ENCODE data around the gene SMIM15. TPM values are rescaled to one million over a fixed set of nuclear protein-coding genes. Genes with fewer than 3 reads are reported as not detected.

SMIM15 gene
- total RNA-seq, 1 experiment from 2014 or later, result 58.2 TPM

- TF ChIP-seq EZH2 (IDR thresholded peaks at IDR 0.05; ENCODE audit: low read depth) (no peak), CTCF (conservative IDR thresholded peaks at IDR 0.05) (no peak)
- POLR2A ChIA-PET (ENCODE audit: unreplicated experiment), result no interaction called here
- BruUV-seq (replicated peaks), result no TSS peak
- H3K4me1 ChIP-seq (replicated peaks; ENCODE audit: insufficient read depth), result no peaks in the 10 kb centered on the region
- no peaks in the 10 kb centered on the region for H3K36me3 ChIP-seq (ENCODE audit: low read depth)
- intact Hi-C loops (cut with micrococcal nuclease; ENCODE audit: unreplicated experiment), result no loop called here
- no peak for DNase-seq
- H4K20me1 ChIP-seq (ENCODE audit: insufficient read depth), result no peaks in the 10 kb centered on the region
- no peak overlapping the region for H3K4me2 ChIP-seq
- H3K9me2 ChIP-seq (ENCODE audit: insufficient read depth), result no peaks in the 10 kb centered on the region
- no peaks in the 10 kb centered on the region for H3K79me2 ChIP-seq (ENCODE audit: low read depth)
- no peak overlapping the region for H2AFZ ChIP-seq
- H3F3A ChIP-seq (ENCODE audit: insufficient read depth, low read depth), result no peaks in the 10 kb centered on the region
- H3K4me3 ChIP-seq, result no peak overlapping the region
- CTCF ChIA-PET, result no interaction called here
- H3K27ac ChIP-seq, result no peak overlapping the region
- H3K9me3 ChIP-seq (ENCODE audit: insufficient read depth, low read depth), result no peaks in the 10 kb centered on the region
- H3K27me3 ChIP-seq (ENCODE audit: insufficient read depth, low read depth), result no peaks in the 10 kb centered on the region
These were observed 15.4 kb upstream of the SMIM15 start for GRCh38 chr5:61177716-61178115.

GRCh38 chr5:61177070-61177469 lies 14.8 kb upstream of the SMIM15 start:
- TF ChIP-seq CTCF (conservative IDR thresholded peaks at IDR 0.05), result no peak
- no TSS peak for BruUV-seq (replicated peaks)
- Histone ChIP-seq H3K4me1 (replicated peaks; ENCODE audit: insufficient read depth) (no peaks in the 10 kb centered on the region), H3F3A (ENCODE audit: insufficient read depth, low read depth) (no peaks in the 10 kb centered on the region), H2AFZ (no peak overlapping the region), H3K9me3 (ENCODE audit: insufficient read depth, low read depth) (no peaks in the 10 kb centered on the region), H3K4me2 (no peak overlapping the region), H3K9me2 (ENCODE audit: insufficient read depth) (no peaks in the 10 kb centered on the region), H3K27ac (no peak overlapping the region), H3K27me3 (ENCODE audit: insufficient read depth, low read depth) (no peaks in the 10 kb centered on the region), H3K36me3 (ENCODE audit: low read depth) (no peaks in the 10 kb centered on the region), H3K79me2 (ENCODE audit: low read depth) (no peaks in the 10 kb centered on the region), H3K4me3 (no peak overlapping the region), H4K20me1 (ENCODE audit: insufficient read depth) (no peaks in the 10 kb centered on the region)
- no peak for DNase-seq
- intact Hi-C loops (cut with micrococcal nuclease; ENCODE audit: unreplicated experiment), result no loop called here
- POLR2A ChIA-PET (ENCODE audit: unreplicated experiment), result no interaction called here
- CTCF ChIA-PET, result interaction anchor here (0.6 kb wide), 1 partner anchor 126 kb away, joined by 3 read pairs; no protein-coding TSS in a partner anchor

GRCh38 chr5:61176631-61177030 lies 14.4 kb upstream of the SMIM15 start:
- no peak overlapping the region for H2AFZ ChIP-seq
- H3K36me3 ChIP-seq (ENCODE audit: low read depth), result no peaks in the 10 kb centered on the region
- H4K20me1 ChIP-seq (ENCODE audit: insufficient read depth), result no peaks in the 10 kb centered on the region
- ChIA-PET CTCF (interaction anchor here (0.6 kb wide), 1 partner anchor 127 kb away, joined by 3 read pairs; no protein-coding TSS in a partner anchor), POLR2A (ENCODE audit: unreplicated experiment) (no interaction called here)
- H3K9me3 ChIP-seq (ENCODE audit: insufficient read depth, low read depth), result no peaks in the 10 kb centered on the region
- no peak overlapping the region for H3K27ac ChIP-seq
- H3K4me1 ChIP-seq (replicated peaks; ENCODE audit: insufficient read depth), result no peaks in the 10 kb centered on the region
- DNase-seq, result no peak
- H3K79me2 ChIP-seq (ENCODE audit: low read depth), result no peaks in the 10 kb centered on the region
- intact Hi-C loops (cut with micrococcal nuclease; ENCODE audit: unreplicated experiment), result no loop called here
- H3K9me2 ChIP-seq (ENCODE audit: insufficient read depth), result no peaks in the 10 kb centered on the region
- TF ChIP-seq EZH2 (IDR thresholded peaks at IDR 0.05; ENCODE audit: low read depth), result no peak
- TF ChIP-seq CTCF (conservative IDR thresholded peaks at IDR 0.05), result no peak
- H3K27me3 ChIP-seq (ENCODE audit: insufficient read depth, low read depth), result no peaks in the 10 kb centered on the region
- H3K4me3 ChIP-seq, result no peak overlapping the region
- H3K4me2 ChIP-seq, result no peak overlapping the region
- BruUV-seq (replicated peaks), result no TSS peak
- H3F3A ChIP-seq (ENCODE audit: insufficient read depth, low read depth), result no peaks in the 10 kb centered on the region
